Nephron progenitor cell (in vitro differentiated cells): ENCODE data around the gene PTHLH.
A peak's percentile ranks its signal among the peaks of the same experiment; 100 is the strongest.

ENCODE experiments used
- DNase-seq: peaks from one replicate; pipeline ENCODE4 v3.0.0; 2021
- H3K27ac Mint-ChIP-seq: 2 replicates; pipeline ENCODE4 v1.8.0; 2021; ENCODE audit warnings: mild to moderate bottlenecking, moderate library complexity, mixed read lengths
- H3K27me3 Mint-ChIP-seq: 2 replicates; pipeline ENCODE4 v1.8.0; 2021; ENCODE audit warnings: mild to moderate bottlenecking, low read depth, mixed read lengths; ENCODE audit not compliant: poor library complexity
- H3K36me3 Mint-ChIP-seq: 2 replicates; pipeline ENCODE4 v1.8.0; 2021; ENCODE audit warnings: low read depth, mixed read lengths
- H3K4me1 Mint-ChIP-seq: 2 replicates; pipeline ENCODE4 v1.8.0; 2021; ENCODE audit warnings: mixed read lengths
- H3K4me3 Mint-ChIP-seq: 2 replicates; pipeline ENCODE4 v1.8.0; 2021; ENCODE audit warnings: mild to moderate bottlenecking, moderate library complexity, mixed read lengths
- H3K9me3 Mint-ChIP-seq: 2 replicates; pipeline ENCODE4 v1.8.0; 2021; ENCODE audit warnings: mild to moderate bottlenecking, moderate library complexity, mixed read lengths
- TF ChIP-seq, protein P1 (sequence below): fragments of 200-600 bp; sonication (generic); IDR thresholded peaks from 2 replicates; pipeline ENCODE4 v1.5.0; 2021; ENCODE audit warnings: antibody characterized with exemption

PTHLH gene

DNA sequence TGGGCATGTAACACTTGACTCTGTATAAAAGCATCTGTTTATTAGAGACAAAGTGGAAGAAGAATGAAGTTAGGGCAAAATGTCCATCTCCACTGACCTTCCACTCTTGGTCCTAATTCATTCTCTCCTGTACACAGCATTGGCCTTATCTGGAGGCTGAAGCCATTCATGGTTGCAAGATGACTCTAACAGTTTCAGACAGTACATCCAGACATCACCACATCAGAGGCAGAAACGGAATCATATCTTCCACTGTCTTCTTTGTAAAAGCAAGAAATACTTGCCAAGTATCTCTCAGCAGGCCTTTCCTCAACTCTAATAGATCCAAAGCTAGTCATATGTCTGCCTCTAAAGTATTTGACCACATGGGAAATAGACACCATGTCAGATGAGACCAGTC is 41.1 kb downstream of the PTHLH start:
- Mint-ChIP-seq H3K27me3 (peaks cover 3% of the 10 kb centered on the region), H3K4me3 (no peak overlapping the region), H3K4me1 (no peaks in the 10 kb centered on the region), H3K27ac (no peak overlapping the region), H3K9me3 (no peaks in the 10 kb centered on the region), H3K36me3 (no peaks in the 10 kb centered on the region)
- DNase-seq = no peak
- TF ChIP-seq, protein P1, sequence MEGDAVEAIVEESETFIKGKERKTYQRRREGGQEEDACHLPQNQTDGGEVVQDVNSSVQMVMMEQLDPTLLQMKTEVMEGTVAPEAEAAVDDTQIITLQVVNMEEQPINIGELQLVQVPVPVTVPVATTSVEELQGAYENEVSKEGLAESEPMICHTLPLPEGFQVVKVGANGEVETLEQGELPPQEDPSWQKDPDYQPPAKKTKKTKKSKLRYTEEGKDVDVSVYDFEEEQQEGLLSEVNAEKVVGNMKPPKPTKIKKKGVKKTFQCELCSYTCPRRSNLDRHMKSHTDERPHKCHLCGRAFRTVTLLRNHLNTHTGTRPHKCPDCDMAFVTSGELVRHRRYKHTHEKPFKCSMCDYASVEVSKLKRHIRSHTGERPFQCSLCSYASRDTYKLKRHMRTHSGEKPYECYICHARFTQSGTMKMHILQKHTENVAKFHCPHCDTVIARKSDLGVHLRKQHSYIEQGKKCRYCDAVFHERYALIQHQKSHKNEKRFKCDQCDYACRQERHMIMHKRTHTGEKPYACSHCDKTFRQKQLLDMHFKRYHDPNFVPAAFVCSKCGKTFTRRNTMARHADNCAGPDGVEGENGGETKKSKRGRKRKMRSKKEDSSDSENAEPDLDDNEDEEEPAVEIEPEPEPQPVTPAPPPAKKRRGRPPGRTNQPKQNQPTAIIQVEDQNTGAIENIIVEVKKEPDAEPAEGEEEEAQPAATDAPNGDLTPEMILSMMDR = no peak

DNA sequence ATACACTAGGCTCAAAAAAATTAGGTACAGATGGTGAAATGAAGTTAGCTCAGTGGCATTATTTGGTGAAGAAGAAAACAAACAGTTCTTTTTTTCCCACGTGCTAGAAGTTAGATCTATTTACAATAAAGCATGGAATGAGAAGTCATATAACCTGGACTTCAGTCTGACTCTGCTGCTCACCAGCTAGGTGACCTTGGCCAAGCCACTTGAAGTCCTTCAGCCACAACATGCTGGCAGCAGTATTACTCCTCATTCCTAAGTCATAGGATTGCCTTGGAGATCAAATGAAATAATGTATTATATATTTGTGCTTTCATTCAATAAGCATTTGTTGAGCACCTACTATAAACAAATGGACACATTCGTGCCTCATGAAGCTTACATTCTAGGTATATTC is 45.2 kb downstream of the PTHLH start:
- DNase-seq = no peak
- TF ChIP-seq, protein P1 = no peak
- Mint-ChIP-seq H3K4me1 (no peaks in the 10 kb centered on the region), H3K27me3 (peaks cover 5% of the 10 kb centered on the region), H3K27ac (no peak overlapping the region), H3K36me3 (no peaks in the 10 kb centered on the region), H3K9me3 (no peaks in the 10 kb centered on the region), H3K4me3 (no peak overlapping the region)

DNA sequence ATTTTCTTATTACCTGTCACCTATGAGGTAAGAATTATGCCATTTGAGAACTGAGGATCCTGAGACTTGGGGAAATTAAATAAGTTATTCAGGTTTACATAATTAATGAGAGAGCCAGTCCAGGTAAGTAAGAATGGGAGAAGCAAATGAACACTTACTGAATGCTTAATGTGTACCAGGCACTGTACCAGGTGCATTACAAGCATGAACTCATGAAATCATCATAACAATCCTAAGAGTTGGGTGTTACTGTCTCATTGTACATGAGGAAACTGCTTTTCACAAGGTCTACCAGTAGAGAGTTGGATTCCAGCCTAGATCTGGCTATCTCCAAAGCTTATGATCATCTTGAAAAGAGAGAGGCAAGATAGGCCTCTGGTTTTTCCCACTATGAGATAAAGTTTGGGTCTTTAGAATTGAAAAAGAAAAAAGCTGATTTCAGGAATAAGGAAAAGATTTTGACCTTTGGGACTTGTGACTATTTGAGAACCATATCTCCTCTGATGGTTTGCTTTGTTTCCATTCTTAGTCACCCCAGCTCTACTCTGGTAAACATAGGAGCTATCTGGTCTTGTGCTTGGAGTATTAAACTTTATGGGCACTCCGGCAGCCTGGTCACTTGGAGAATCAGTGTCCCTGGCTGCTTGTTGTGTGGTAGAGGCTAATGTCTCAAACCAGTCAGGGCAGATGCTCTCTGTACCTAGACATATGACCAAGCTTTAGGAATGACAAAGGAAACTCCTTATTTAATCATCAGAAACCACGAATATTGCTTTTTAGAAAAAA is 48.0 kb downstream of the PTHLH start:
- DNase-seq = no peak
- TF ChIP-seq, protein P1 = no peak
- Mint-ChIP-seq H3K4me3 (no peak overlapping the region), H3K27ac (no peak overlapping the region), H3K36me3 (no peaks in the 10 kb centered on the region), H3K4me1 (peaks cover 18% of the 10 kb centered on the region), H3K9me3 (no peaks in the 10 kb centered on the region), H3K27me3 (peaks cover 5% of the 10 kb centered on the region)

DNA sequence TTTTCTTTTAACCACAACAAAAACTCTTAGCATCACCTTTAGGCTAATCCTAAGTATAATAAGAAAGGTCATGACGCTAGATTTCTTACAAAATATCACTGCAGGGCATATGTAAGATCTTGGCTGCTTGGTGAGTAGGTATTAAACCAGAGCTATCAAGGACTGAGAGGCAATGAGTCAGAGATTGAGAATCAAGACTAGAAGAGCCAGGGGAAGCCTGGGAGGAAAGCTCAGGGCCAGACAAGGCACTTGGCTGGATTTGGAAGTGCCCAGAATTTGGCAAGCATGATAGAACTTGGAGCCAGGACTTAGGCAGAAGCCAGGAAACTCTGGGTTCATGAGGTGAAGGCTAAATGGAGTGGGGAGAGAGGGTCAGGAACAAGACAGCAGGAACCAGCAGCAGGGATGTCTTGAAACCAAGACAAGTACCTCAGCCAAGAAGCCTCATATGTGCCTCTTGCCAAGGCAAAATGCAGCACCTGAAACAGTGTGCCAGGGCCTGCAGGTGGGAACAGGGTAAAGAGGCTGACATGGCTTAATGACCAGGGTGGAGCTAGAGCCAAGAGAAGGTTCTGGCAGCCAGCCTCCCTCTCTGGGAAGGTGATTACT is 49.9 kb downstream of the PTHLH start:
- Mint-ChIP-seq H3K9me3 (no peaks in the 10 kb centered on the region), H3K4me3 (no peak overlapping the region), H3K27ac (no peak overlapping the region), H3K36me3 (no peaks in the 10 kb centered on the region), H3K4me1 (peaks cover 18% of the 10 kb centered on the region), H3K27me3 (peaks cover 3% of the 10 kb centered on the region)
- no peak for DNase-seq
- TF ChIP-seq, protein P1 = no peak

- peaks cover 7% of the 10 kb centered on the region for H3K27me3 Mint-ChIP-seq
- H3K4me1 Mint-ChIP-seq = peaks cover 18% of the 10 kb centered on the region
- no peak for DNase-seq
- H3K36me3 Mint-ChIP-seq = no peaks in the 10 kb centered on the region
- H3K27ac Mint-ChIP-seq = peak overlapping the region; percentile 83
- no peak overlapping the region for H3K4me3 Mint-ChIP-seq
- TF ChIP-seq, protein P1 = no peak
- no peaks in the 10 kb centered on the region for H3K9me3 Mint-ChIP-seq
These were observed 52.8 kb downstream of the PTHLH start for GRCh38 chr12:27919671-27920235.
